A549 (cell line): ENCODE data around the gene BCAS3. TPM values are rescaled to one million over a fixed set of nuclear protein-coding genes. Genes with fewer than 3 reads are reported as not detected.

Experiments
- ATAC-seq, 2 experiments: fragments of 200-7000 bp in 1 of 2; fragments of >200 bp in 1 of 2; cut with Nextera tagmentation in 1 of 2; cut with Tn5 transposase in 1 of 2; 3 replicates each; pipeline versions ENCODE4 v1.8.0 to v1.9.1; 2018 to 2020; ENCODE audit warnings: mild to moderate bottlenecking in 1 of 2, moderate library complexity in 1 of 2
- CTCF ChIA-PET: fragments of 300-600 bp; sonication (Branson Sonifier 250); formaldehyde crosslinking; extraction: SDS; loops from one replicate; lab custom pipeline; 2021; ENCODE audit warnings: antibody characterized with exemption, inconsistent platforms; lab: Yijun Ruan, JAX
- POLR2A ChIA-PET: fragments of 350-600 bp; formaldehyde crosslinking; extraction: SDS; loops from one replicate; lab custom pipeline; 2021; ENCODE audit warnings: antibody characterized with exemption, inconsistent platforms; lab: Yijun Ruan, JAX
- DNase-seq, 2 experiments: peaks; one replicate each; pipeline versions ENCODE4 v3.0.0 to v3.0.0-alpha.2; 2011 to 2016; ENCODE audit warnings: low read depth in 1 of 2, low spot score in 1 of 2
- FAIRE-seq: peaks from 2 replicates; lab custom pipeline; 2011; peaks lifted over from hg19 to GRCh38; lab: Jason Lieb, UNC
- H3K27ac ChIP-seq, 2 experiments: fragments of >200 bp; sonication (Bioruptor Twin); formaldehyde crosslinking; 3 replicates each; pipeline ENCODE4 v1.5.1; 2016 to 2017
- H3K4me1 ChIP-seq: fragments of >200 bp; sonication (Bioruptor Twin); formaldehyde crosslinking; 3 replicates; pipeline ENCODE4 v1.6.1; 2016
- H3K4me2 ChIP-seq: fragments of >200 bp; sonication (Bioruptor Twin); formaldehyde crosslinking; 3 replicates; pipeline ENCODE4 v1.6.1; 2016
- H3K4me3 ChIP-seq: fragments of >200 bp; sonication (Bioruptor Twin); formaldehyde crosslinking; 3 replicates; pipeline ENCODE4 v1.5.1; 2016
- H3K9me3 ChIP-seq: fragments of >200 bp; sonication (Bioruptor Twin); formaldehyde crosslinking; 3 replicates; pipeline ENCODE4 v1.6.1; 2016
- CBX2 ChIP-seq: fragments of 200-600 bp; sonication (generic); IDR thresholded peaks from 2 replicates; pipeline ENCODE4 v1.6.1; 2016; ENCODE audit warnings: low read depth, mild to moderate bottlenecking, borderline replicate concordance
- CBX8 ChIP-seq: fragments of 200-600 bp; sonication (generic); IDR thresholded peaks from 2 replicates; pipeline ENCODE4 v1.6.1; 2016
- EHF ChIP-seq: fragments of 250-450 bp; sonication (Bioruptor Pico); IDR thresholded peaks from 2 replicates; pipeline ENCODE4 v1.5.0; 2020; ENCODE audit warnings: mild to moderate bottlenecking
- EP300 ChIP-seq, 2 experiments: fragments of >200 bp; sonication (Bioruptor Twin); formaldehyde crosslinking; IDR thresholded peaks; 2 replicates in 1 of 2; 3 replicates in 1 of 2; pipeline ENCODE4 v1.6.1; 2016 to 2017
- FOSB ChIP-seq: fragments of 250-450 bp; sonication (Bioruptor Pico); IDR thresholded peaks from 2 replicates; pipeline ENCODE4 v1.5.0; 2020; ENCODE audit warnings: mild to moderate bottlenecking, moderate library complexity
- FOSL2 ChIP-seq, 2 experiments: fragments of 450-650 bp in 1 of 2; fragments of >200 bp in 1 of 2; sonication (Bioruptor Twin) in 1 of 2; formaldehyde crosslinking; IDR thresholded peaks; 2 replicates each; pipeline versions ENCODE4 v1.5.0 to v1.6.1; 2016 to 2020; ENCODE audit warnings: mild to moderate bottlenecking in 1 of 2, moderate library complexity in 1 of 2
- HDAC2 ChIP-seq: fragments of 200-600 bp; sonication (generic); IDR thresholded peaks from 2 replicates; pipeline ENCODE4 v1.6.1; 2016
- HEYL ChIP-seq: fragments of 250-450 bp; sonication (Bioruptor Pico); IDR thresholded peaks from 2 replicates; pipeline ENCODE4 v1.8.0; 2021; ENCODE audit warnings: mild to moderate bottlenecking, moderate library complexity
- MAZ ChIP-seq: fragments of 150-350 bp; IDR thresholded peaks from 2 replicates; pipeline ENCODE4 v1.6.1; 2014; ENCODE audit warnings: antibody characterized with exemption, low read depth, low read length, borderline replicate concordance
- MYC ChIP-seq: IDR thresholded peaks from 2 replicates; pipeline ENCODE4 v1.6.1; 2012; ENCODE audit warnings: mild to moderate bottlenecking, inconsistent platforms, low read length, improper control_type of control experiment, borderline replicate concordance
- NFE2L2 ChIP-seq: fragments of 150-350 bp; conservative IDR thresholded peaks from 2 replicates; pipeline ENCODE4 v1.6.1; 2014; ENCODE audit warnings: low read length
- NPAS2 ChIP-seq: fragments of 250-450 bp; sonication (Bioruptor Pico); IDR thresholded peaks from 2 replicates; pipeline ENCODE4 v1.8.0; 2022; ENCODE audit warnings: mild to moderate bottlenecking, moderate library complexity, borderline replicate concordance
- NR3C1 ChIP-seq: fragments of >200 bp; sonication (Bioruptor Twin); formaldehyde crosslinking; IDR thresholded peaks from 3 replicates; pipeline ENCODE4 v1.6.1; 2017
- RAD21 ChIP-seq, 2 experiments: fragments of >200 bp in 1 of 2; sonication (Bioruptor Twin) in 1 of 2; formaldehyde crosslinking in 1 of 2; IDR thresholded peaks in 1 of 2; conservative IDR thresholded peaks in 1 of 2; 2 replicates in 1 of 2; 3 replicates in 1 of 2; pipeline ENCODE4 v1.6.1; 2012 to 2018; ENCODE audit warnings: inconsistent platforms in 1 of 2
- TFCP2L1 ChIP-seq: fragments of 250-450 bp; sonication (Bioruptor Pico); IDR thresholded peaks from 2 replicates; pipeline ENCODE4 v1.5.0; 2021; ENCODE audit warnings: mild to moderate bottlenecking
- ZC3H11A ChIP-seq: fragments of 450-650 bp; IDR thresholded peaks from 2 replicates; pipeline ENCODE4 v1.6.1; 2014; ENCODE audit warnings: antibody characterized with exemption, mild to moderate bottlenecking
- ZFP36 ChIP-seq: fragments of 450-650 bp; IDR thresholded peaks from 2 replicates; pipeline ENCODE4 v1.6.1; 2014; ENCODE audit warnings: borderline replicate concordance; ENCODE audit not compliant: partially characterized antibody
- ZSCAN20 ChIP-seq: fragments of 250-450 bp; sonication (Bioruptor Pico); IDR thresholded peaks from 2 replicates; pipeline ENCODE4 v1.8.0; 2022; ENCODE audit warnings: mild to moderate bottlenecking, moderate library complexity
- WGBS: methylation state at CpG from one replicate; pipeline ENCODE4 v1.1.6; 2017; ENCODE audit errors: missing lambda C conversion rate; 5-methylcytosine and 5-hydroxymethylcytosine counted together
- polyA plus RNA-seq, 4 experiments: library from polyadenylated mRNA; depleted of rRNA in 3 of 4; stranded (reverse); fragments of >200 nt; fragmentation: RNase III in 1 of 4; extraction: RNeasy Plus Mini Kit Qiagen cat#74134 plus additional on column Dnase treatment in 1 of 4; gene quantifications; 2 replicates in 3 of 4; 3 replicates in 1 of 4; pipeline ENCODE4 v1.2.3, GENCODE V29; 2011 to 2017
- TF ChIP-seq, protein P1 (sequence below): IDR thresholded peaks from 2 replicates; pipeline ENCODE4 v1.6.1; 2012
- TF ChIP-seq, protein P2 (sequence below): IDR thresholded peaks from 2 replicates; pipeline ENCODE4 v1.6.1; 2012; ENCODE audit warnings: low read depth, borderline replicate concordance
- TF ChIP-seq, protein P3 (sequence below): fragments of >200 bp; sonication (Bioruptor Twin); formaldehyde crosslinking; IDR thresholded peaks from 3 replicates; pipeline ENCODE4 v1.6.1; 2016
- TF ChIP-seq, protein P4 (sequence below): fragments of 450-650 bp; IDR thresholded peaks from 2 replicates; pipeline ENCODE4 v1.6.1; 2014; ENCODE audit warnings: antibody characterized with exemption

Gene BCAS3
- polyA plus RNA-seq, 2 of the 4 experiments (the other 2 are of a cell fraction) = 14.7 to 43.4 TPM

DNA sequence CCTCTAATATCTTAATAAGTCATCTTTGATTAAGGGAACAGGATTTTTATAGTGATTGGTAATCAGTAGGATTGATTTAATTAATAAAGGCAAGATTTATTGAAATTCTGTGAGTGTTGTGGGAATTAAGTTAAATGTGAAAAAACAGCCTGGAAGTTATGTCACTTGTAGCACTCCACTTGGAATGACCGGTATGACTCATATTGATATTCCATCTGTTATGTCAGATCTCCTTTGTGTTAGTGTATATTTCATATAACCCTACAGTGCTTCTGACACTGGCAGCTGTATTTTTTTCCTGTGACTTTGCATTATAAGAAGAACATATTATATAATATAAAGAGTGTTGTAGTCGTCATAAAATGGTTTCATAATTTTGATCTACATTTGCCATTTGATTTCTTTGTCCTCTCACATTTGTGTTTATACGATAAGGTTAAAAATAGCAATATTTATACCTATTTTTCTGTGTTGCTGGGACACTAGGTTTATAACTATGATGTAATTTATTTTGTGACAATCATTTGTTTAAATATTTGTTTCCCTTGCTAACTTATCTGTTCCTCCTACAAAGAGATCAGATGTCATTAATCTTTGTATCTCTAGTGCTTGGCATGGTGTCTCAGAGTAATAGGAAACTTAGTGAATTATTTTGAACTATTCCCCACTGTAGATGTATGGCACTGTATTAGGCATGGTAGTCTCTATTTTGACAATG lies 249.0 kb downstream of the BCAS3 start:
- POLR2A ChIA-PET = no interaction called here

DNA sequence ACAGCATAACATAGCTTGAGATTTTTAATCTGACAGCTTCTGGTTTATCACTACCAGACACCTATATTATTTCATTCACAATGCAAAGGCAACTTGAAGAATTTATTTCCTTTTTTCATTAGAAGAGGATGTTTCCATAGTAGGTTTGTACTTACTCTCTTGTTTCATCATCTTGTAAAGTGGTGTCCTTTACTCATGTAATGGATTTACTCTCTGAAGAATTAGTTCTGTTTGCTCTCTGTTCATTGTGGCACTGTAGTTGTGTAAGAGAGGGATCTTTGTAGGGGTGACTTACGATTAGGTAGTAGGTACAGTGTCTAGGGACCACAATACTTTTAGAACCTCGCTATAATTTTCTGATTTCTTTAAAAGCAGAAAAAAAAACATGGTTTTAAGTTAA lies 256.1 kb downstream of the BCAS3 start:
- Histone ChIP-seq H3K4me3 (no peak overlapping the region), H3K27ac (no peak overlapping the region), H3K4me1 (no peaks in the 10 kb centered on the region), H3K4me2 (no peak overlapping the region), H3K9me3 (no peaks in the 10 kb centered on the region)
- ATAC-seq (no peak), DNase-seq (no peak), FAIRE-seq (no peak)
- WGBS = 68% methylated on average over 2 of the region's 2 CpGs
- ChIA-PET POLR2A (no interaction called here), CTCF (no interaction called here)
- TF ChIP-seq ZSCAN20 (CRISPR knock-in tag) (no peak), MYC (no peak), NPAS2 (CRISPR knock-in tag) (no peak), FOSB (CRISPR knock-in tag) (no peak), NFE2L2 (no peak), MAZ (no peak), EHF (CRISPR knock-in tag) (no peak), ZFP36 (no peak), NR3C1 (no peak), HEYL (CRISPR knock-in tag) (no peak), EP300 (IDR thresholded peaks at IDR 0.05) (no peak), CBX2 (no peak)
- TF ChIP-seq, protein P1, sequence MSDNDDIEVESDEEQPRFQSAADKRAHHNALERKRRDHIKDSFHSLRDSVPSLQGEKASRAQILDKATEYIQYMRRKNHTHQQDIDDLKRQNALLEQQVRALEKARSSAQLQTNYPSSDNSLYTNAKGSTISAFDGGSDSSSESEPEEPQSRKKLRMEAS = no peak
- TF ChIP-seq, protein P2, sequence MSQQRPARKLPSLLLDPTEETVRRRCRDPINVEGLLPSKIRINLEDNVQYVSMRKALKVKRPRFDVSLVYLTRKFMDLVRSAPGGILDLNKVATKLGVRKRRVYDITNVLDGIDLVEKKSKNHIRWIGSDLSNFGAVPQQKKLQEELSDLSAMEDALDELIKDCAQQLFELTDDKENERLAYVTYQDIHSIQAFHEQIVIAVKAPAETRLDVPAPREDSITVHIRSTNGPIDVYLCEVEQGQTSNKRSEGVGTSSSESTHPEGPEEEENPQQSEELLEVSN = no peak
- TF ChIP-seq, protein P3, sequence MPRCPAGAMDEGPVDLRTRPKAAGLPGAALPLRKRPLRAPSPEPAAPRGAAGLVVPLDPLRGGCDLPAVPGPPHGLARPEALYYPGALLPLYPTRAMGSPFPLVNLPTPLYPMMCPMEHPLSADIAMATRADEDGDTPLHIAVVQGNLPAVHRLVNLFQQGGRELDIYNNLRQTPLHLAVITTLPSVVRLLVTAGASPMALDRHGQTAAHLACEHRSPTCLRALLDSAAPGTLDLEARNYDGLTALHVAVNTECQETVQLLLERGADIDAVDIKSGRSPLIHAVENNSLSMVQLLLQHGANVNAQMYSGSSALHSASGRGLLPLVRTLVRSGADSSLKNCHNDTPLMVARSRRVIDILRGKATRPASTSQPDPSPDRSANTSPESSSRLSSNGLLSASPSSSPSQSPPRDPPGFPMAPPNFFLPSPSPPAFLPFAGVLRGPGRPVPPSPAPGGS = no peak
- TF ChIP-seq, protein P4, sequence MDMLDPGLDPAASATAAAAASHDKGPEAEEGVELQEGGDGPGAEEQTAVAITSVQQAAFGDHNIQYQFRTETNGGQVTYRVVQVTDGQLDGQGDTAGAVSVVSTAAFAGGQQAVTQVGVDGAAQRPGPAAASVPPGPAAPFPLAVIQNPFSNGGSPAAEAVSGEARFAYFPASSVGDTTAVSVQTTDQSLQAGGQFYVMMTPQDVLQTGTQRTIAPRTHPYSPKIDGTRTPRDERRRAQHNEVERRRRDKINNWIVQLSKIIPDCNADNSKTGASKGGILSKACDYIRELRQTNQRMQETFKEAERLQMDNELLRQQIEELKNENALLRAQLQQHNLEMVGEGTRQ = no peak
- TF ChIP-seq, all 56 proteins: peak for 0

More for the DNA sequence above, 249.0 kb downstream of the BCAS3 start:
- CTCF ChIA-PET = no interaction called here
- TF ChIP-seq RAD21 (conservative IDR thresholded peaks at IDR 0.05 in 1 of 2, IDR thresholded peaks at IDR 0.05 in 1 of 2) = no peak
- no peak for TF ChIP-seq ZC3H11A
- TF ChIP-seq TFCP2L1 = no peak
- TF ChIP-seq HEYL (CRISPR knock-in tag) = no peak
- TF ChIP-seq CBX8 = no peak
- no peak for TF ChIP-seq FOSL2 (IDR thresholded peaks at IDR 0.05)
- peak; percentile 28; the same call in 1 of the 2 replicates for TF ChIP-seq FOSL2 (CRISPR knock-in tag; IDR thresholded peaks at IDR 0.05)
- no peak for TF ChIP-seq HDAC2
- no peaks in the 10 kb centered on the region for H3K4me1 ChIP-seq
- H3K9me3 ChIP-seq = no peaks in the 10 kb centered on the region
- H3K4me3 ChIP-seq = no peak overlapping the region
- ATAC-seq (no peak), FAIRE-seq (peak; percentile 95), DNase-seq (no peak)
- WGBS = 82% methylated on average over 3 of the region's 3 CpGs
- H3K4me2 ChIP-seq = no peak overlapping the region
- no peak overlapping the region for H3K27ac ChIP-seq
